Keratinocyte (primary cell): ENCODE measurements around the gene ADCYAP1R1. TPM values are rescaled to one million over a fixed set of nuclear protein-coding genes. Genes with fewer than 3 reads are reported as not detected.

Experiments
- DNase-seq: peaks from one replicate; pipeline ENCODE4 v3.0.0-alpha.2; 2011; ENCODE audit warnings: low read depth, missing footprints, low spot score
- FAIRE-seq: peaks from 2 replicates; lab custom pipeline; 2011; peaks lifted over from hg19 to GRCh38; lab: Jason Lieb, UNC
- H2AFZ ChIP-seq: 2 replicates; pipeline ENCODE4 v1.6.0; 2012; ENCODE audit warnings: low read length, control low read depth, inconsistent platforms; ENCODE audit not compliant: control insufficient read depth
- H3K27ac ChIP-seq: 2 replicates; pipeline ENCODE4 v1.5.1; 2011; ENCODE audit warnings: low read length; ENCODE audit not compliant: control insufficient read depth, insufficient read depth
- H3K27me3 ChIP-seq: 3 replicates; pipeline ENCODE4 v1.6.0; 2011; ENCODE audit warnings: low read length; ENCODE audit not compliant: control insufficient read depth, insufficient read depth; ENCODE audit errors: extremely low read depth
- H3K36me3 ChIP-seq, 2 experiments: 2 replicates in 1 of 2; 3 replicates in 1 of 2; pipeline ENCODE4 v1.5.1; 2011; ENCODE audit warnings: low read length in 2 of 2, mild to moderate bottlenecking in 1 of 2; ENCODE audit not compliant: control insufficient read depth in 2 of 2, insufficient read depth in 2 of 2; ENCODE audit errors: extremely low read depth in 1 of 2
- H3K4me1 ChIP-seq: 3 replicates; pipeline ENCODE4 v1.5.1; 2011; ENCODE audit warnings: low read length; ENCODE audit not compliant: control insufficient read depth, insufficient read depth; ENCODE audit errors: extremely low read depth
- H3K4me2 ChIP-seq: 3 replicates; pipeline ENCODE4 v1.6.0; 2011; ENCODE audit warnings: low read depth, low read length; ENCODE audit not compliant: control insufficient read depth, insufficient read depth; ENCODE audit errors: extremely low read depth
- H3K4me3 ChIP-seq, 3 experiments: fragments of 200-600 bp in 1 of 3; sonication (generic) in 1 of 3; 2 replicates in 2 of 3; 3 replicates in 1 of 3; pipeline ENCODE4 v1.5.1; 2011 to 2016; ENCODE audit warnings: low read length in 3 of 3, mild to moderate bottlenecking in 3 of 3, control low read depth in 2 of 3, inconsistent platforms in 1 of 3, low read depth in 1 of 3, mixed read lengths in 1 of 3, mixed run types in 1 of 3, moderate library complexity in 1 of 3; ENCODE audit not compliant: control insufficient read depth in 2 of 3, insufficient read depth in 2 of 3; ENCODE audit errors: extremely low read depth in 1 of 3
- H3K79me2 ChIP-seq: 2 replicates; pipeline ENCODE4 v1.6.0; 2012; ENCODE audit warnings: low read length; ENCODE audit not compliant: control insufficient read depth, insufficient read depth
- H3K9ac ChIP-seq: 3 replicates; pipeline ENCODE4 v1.6.0; 2011; ENCODE audit warnings: low read length; ENCODE audit not compliant: control insufficient read depth, insufficient read depth; ENCODE audit errors: extremely low read depth
- H3K9me1 ChIP-seq: 3 replicates; pipeline ENCODE4 v1.6.0; 2011; ENCODE audit warnings: low read length; ENCODE audit not compliant: control insufficient read depth, insufficient read depth; ENCODE audit errors: extremely low read depth
- H3K9me3 ChIP-seq: 2 replicates; pipeline ENCODE4 v1.5.1; 2012; ENCODE audit warnings: low read depth, low read length; ENCODE audit not compliant: control insufficient read depth
- H4K20me1 ChIP-seq: 3 replicates; pipeline ENCODE4 v1.6.0; 2011; ENCODE audit warnings: low read length; ENCODE audit not compliant: control insufficient read depth, insufficient read depth; ENCODE audit errors: extremely low read depth
- CTCF ChIP-seq, 3 experiments: IDR thresholded peaks in 1 of 3; conservative IDR thresholded peaks in 1 of 3; optimal IDR thresholded peaks in 1 of 3; 2 replicates in 2 of 3; 3 replicates in 1 of 3; pipeline versions ENCODE3 to v1.5.1; 2011; ENCODE audit warnings: low read length in 3 of 3, mild to moderate bottlenecking in 3 of 3, moderate library complexity in 2 of 3, control low read depth in 1 of 3, inconsistent platforms in 1 of 3; ENCODE audit not compliant: insufficient read depth in 2 of 3; ENCODE audit errors: extremely low read depth in 1 of 3
- EZH2 ChIP-seq: IDR thresholded peaks from one replicate; pipeline ENCODE4 v1.6.1; 2012; ENCODE audit warnings: inconsistent platforms, mild to moderate bottlenecking, low read length, moderate library complexity
- dilution Hi-C: fragments of 300-500 bp; cut with MboI; formaldehyde crosslinking; loops from one replicate; pipeline ENCODE4 v1.7.0; 2020; ENCODE audit warnings: low sequenced_read_pairs; ENCODE audit not compliant: extremely low pct_ligation_motif_present
- polyA minus RNA-seq, 3 experiments: library from RNA; depleted of rRNA, polyadenylated mRNA; stranded (reverse); fragments of >200 nt; gene quantifications; 1 replicate in 1 of 3; 2 replicates in 1 of 3; 3 replicates in 1 of 3; pipeline ENCODE4 v1.2.3, GENCODE V29; 2011
- polyA plus RNA-seq, 5 experiments: library from polyadenylated mRNA; depleted of rRNA in 3 of 5; stranded (reverse) in 3 of 5; stranded (forward) in 1 of 5; unstranded in 1 of 5; fragments of >200 nt; gene quantifications; 1 replicate in 1 of 5; 2 replicates in 3 of 5; 3 replicates in 1 of 5; pipeline versions ENCODE4 v1.2.1 to v1.2.3, GENCODE V29; 2011 to 2012; ENCODE audit warnings: missing spikeins in 2 of 5, low read depth in 1 of 5, low replicate concordance in 1 of 5

ADCYAP1R1 gene
- polyA plus RNA-seq (not detected in 3 replicates), polyA minus RNA-seq (not detected in 3 replicates)
- polyA plus RNA-seq (2011; ENCODE audit: low read depth), result not detected
- polyA plus RNA-seq (2011; cell fraction: cytosol; rRNA removed), result not detected in 2 replicates
- polyA plus RNA-seq (2011; cell fraction: nucleus; rRNA removed), result not detected in 2 replicates
- polyA plus RNA-seq (2012; ENCODE audit: low replicate concordance), result not detected in 2 replicates
- not detected for polyA minus RNA-seq (2011; cell fraction: cytosol; rRNA and poly(A)+ RNA removed)
- not detected in 2 replicates for polyA minus RNA-seq (2011; cell fraction: nucleus; rRNA and poly(A)+ RNA removed)

- no peak for DNase-seq
- Histone ChIP-seq H3K27ac (no peak within 1 kb of the TSS), H4K20me1 (no peaks in the 10 kb centered on the region), H2AFZ (no peak within 1 kb of the TSS), H3K79me2 (no peaks in the 10 kb centered on the region), H3K9ac (no peak within 1 kb of the TSS), H3K9me3 (no peaks in the 10 kb centered on the region), H3K9me1 (no peaks in the 10 kb centered on the region), H3K4me3 (no peak within 1 kb of the TSS), H3K27me3 (peaks cover 62% of the 10 kb centered on the region), H3K4me2 (no peak within 1 kb of the TSS), H3K36me3 (no peaks in the 10 kb centered on the region), H3K4me1 (no peaks in the 10 kb centered on the region)
- TF ChIP-seq CTCF (optimal IDR thresholded peaks at IDR 0.05 in 1 of 3, IDR thresholded peaks at IDR 0.05 in 1 of 3, conservative IDR thresholded peaks at IDR 0.05 in 1 of 3; ENCODE audit: extremely low read depth in 1 of 3, insufficient read depth in 2 of 3, low read length in 3 of 3) (no peak), EZH2 (peak; percentile 84)
- dilution Hi-C loops, result no loop called here
- FAIRE-seq, result no peak
Measured at GRCh38 chr7:31051598-31052486, at the start of gene ADCYAP1R1. Gene ADCYAP1R1 (plus strand): TSS chr7:31052308. CDS start chr7:31063265, 10,957 bp downstream.

- H3K9me3 ChIP-seq, result no peaks in the 10 kb centered on the region
- no peaks in the 10 kb centered on the region for H3K4me1 ChIP-seq
- H4K20me1 ChIP-seq, result no peaks in the 10 kb centered on the region
- H3K27me3 ChIP-seq, result peaks cover 17% of the 10 kb centered on the region
- no peaks in the 10 kb centered on the region for H3K9me1 ChIP-seq
- no peaks in the 10 kb centered on the region for H3K36me3 ChIP-seq
- H2AFZ ChIP-seq, result no peak overlapping the region
- H3K4me3 ChIP-seq, result no peak overlapping the region
- no peak overlapping the region for H3K4me2 ChIP-seq
- H3K79me2 ChIP-seq, result no peaks in the 10 kb centered on the region
- TF ChIP-seq CTCF (optimal IDR thresholded peaks at IDR 0.05 in 1 of 3, IDR thresholded peaks at IDR 0.05 in 1 of 3, conservative IDR thresholded peaks at IDR 0.05 in 1 of 3; ENCODE audit: extremely low read depth in 1 of 3, insufficient read depth in 2 of 3, low read length in 3 of 3) (no peak), EZH2 (no peak)
- no peak for FAIRE-seq
- dilution Hi-C loops, result no loop called here
- no peak for DNase-seq
- H3K27ac ChIP-seq, result no peak overlapping the region
- no peak overlapping the region for H3K9ac ChIP-seq
Measured at GRCh38 chr7:31003097-31003496, 49.0 kb upstream of the ADCYAP1R1 start.
